Embryonic facial prominence (tissue), 1 donor: Measurements from ENCODE around the gene HAND2.

ENCODE experiments used
- DNase-seq: peaks from one replicate; pipeline ENCODE4 v3.0.0-alpha.2; 2016; ENCODE audit errors: extremely low spot score

Gene HAND2

GRCh38 chr4:173478201-173478912, 51.7 kb downstream of the HAND2 start:
- DNase-seq, result no peak

GRCh38 chr4:173477016-173477415, 53.0 kb downstream of the HAND2 start:
- no peak for DNase-seq
